Measurements from ENCODE around the gene CLEC16A.

The CLEC16A gene

DNA sequence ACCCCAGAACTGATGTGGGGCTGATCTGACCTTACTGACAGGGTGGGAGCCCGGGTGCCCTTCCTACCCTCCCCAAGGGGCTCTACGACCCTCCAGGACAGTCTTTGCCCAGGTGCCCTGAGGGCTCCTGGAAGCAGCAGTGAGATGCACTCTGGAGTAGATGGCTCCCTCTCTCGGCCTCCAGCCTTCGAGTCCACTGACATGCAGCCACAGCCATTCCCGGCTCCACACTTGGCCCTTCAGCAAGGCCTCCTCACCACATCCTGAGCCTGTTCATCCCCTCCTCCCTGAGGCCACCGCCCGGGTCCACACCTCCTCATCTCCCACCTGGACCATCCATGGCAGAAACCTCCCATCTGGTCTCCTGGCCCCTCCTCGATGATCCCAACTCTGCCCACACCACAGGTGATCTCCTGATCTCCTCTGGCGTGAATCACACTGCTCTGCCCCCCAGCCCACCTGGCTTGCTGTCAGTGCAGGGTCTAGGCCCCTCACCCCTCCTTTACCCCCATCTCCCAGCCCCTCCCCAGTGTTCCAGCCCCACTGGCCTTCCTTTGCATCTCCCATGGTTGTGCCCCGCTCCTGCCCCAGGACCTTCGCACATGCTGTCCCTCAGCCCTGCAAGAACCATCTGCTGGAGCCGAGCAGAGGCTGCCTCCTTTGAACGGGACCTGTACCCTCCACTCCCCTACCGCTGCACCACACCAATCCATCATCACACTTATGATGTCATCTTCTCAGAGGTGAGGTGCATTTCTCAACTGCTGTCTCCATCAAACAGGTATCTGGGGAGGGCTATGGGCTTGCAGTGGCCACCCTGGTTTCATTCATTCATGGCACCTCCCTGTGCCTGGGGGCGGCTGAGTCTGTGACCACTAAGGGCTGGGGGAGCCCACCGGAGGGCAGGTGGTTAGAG is 267.0 kb downstream of the CLEC16A start:
- no peak for TF ChIP-seq TCF12 (IDR thresholded peaks at IDR 0.05; ENCODE audit: low read depth)
- TF ChIP-seq CREB1 (IDR thresholded peaks at IDR 0.05; ENCODE audit: low read depth), result no peak
- TF ChIP-seq, protein P1, sequence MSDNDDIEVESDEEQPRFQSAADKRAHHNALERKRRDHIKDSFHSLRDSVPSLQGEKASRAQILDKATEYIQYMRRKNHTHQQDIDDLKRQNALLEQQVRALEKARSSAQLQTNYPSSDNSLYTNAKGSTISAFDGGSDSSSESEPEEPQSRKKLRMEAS (IDR thresholded peaks at IDR 0.05), result no peak
- no peak for TF ChIP-seq FOXM1 (IDR thresholded peaks at IDR 0.05; ENCODE audit: borderline replicate concordance, low read depth)
- TF ChIP-seq, protein P2, sequence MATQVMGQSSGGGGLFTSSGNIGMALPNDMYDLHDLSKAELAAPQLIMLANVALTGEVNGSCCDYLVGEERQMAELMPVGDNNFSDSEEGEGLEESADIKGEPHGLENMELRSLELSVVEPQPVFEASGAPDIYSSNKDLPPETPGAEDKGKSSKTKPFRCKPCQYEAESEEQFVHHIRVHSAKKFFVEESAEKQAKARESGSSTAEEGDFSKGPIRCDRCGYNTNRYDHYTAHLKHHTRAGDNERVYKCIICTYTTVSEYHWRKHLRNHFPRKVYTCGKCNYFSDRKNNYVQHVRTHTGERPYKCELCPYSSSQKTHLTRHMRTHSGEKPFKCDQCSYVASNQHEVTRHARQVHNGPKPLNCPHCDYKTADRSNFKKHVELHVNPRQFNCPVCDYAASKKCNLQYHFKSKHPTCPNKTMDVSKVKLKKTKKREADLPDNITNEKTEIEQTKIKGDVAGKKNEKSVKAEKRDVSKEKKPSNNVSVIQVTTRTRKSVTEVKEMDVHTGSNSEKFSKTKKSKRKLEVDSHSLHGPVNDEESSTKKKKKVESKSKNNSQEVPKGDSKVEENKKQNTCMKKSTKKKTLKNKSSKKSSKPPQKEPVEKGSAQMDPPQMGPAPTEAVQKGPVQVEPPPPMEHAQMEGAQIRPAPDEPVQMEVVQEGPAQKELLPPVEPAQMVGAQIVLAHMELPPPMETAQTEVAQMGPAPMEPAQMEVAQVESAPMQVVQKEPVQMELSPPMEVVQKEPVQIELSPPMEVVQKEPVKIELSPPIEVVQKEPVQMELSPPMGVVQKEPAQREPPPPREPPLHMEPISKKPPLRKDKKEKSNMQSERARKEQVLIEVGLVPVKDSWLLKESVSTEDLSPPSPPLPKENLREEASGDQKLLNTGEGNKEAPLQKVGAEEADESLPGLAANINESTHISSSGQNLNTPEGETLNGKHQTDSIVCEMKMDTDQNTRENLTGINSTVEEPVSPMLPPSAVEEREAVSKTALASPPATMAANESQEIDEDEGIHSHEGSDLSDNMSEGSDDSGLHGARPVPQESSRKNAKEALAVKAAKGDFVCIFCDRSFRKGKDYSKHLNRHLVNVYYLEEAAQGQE (IDR thresholded peaks at IDR 0.05; ENCODE audit: low read depth), result no peak
- no peak for TF ChIP-seq RAD21 (IDR thresholded peaks at IDR 0.05; ENCODE audit: low read depth)
- TF ChIP-seq TEAD4 (IDR thresholded peaks at IDR 0.05), result no peak
- no peak for TF ChIP-seq CEBPB (IDR thresholded peaks at IDR 0.05)
- no peak for TF ChIP-seq NFIC (IDR thresholded peaks at IDR 0.05)
- TF ChIP-seq TAF1 (IDR thresholded peaks at IDR 0.05; ENCODE audit: low read depth), result no peak
- TF ChIP-seq, protein P3, sequence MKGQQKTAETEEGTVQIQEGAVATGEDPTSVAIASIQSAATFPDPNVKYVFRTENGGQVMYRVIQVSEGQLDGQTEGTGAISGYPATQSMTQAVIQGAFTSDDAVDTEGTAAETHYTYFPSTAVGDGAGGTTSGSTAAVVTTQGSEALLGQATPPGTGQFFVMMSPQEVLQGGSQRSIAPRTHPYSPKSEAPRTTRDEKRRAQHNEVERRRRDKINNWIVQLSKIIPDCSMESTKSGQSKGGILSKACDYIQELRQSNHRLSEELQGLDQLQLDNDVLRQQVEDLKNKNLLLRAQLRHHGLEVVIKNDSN (IDR thresholded peaks at IDR 0.05), result no peak
- TF ChIP-seq YY1 (IDR thresholded peaks at IDR 0.05; ENCODE audit: low read depth), result no peak
- no peak for TF ChIP-seq EP300 (IDR thresholded peaks at IDR 0.05; ENCODE audit: borderline replicate concordance)
- no peak for TF ChIP-seq EGR1 (IDR thresholded peaks at IDR 0.05)
- TF ChIP-seq ZBTB7A (IDR thresholded peaks at IDR 0.05; ENCODE audit: low read depth), result no peak

DNA sequence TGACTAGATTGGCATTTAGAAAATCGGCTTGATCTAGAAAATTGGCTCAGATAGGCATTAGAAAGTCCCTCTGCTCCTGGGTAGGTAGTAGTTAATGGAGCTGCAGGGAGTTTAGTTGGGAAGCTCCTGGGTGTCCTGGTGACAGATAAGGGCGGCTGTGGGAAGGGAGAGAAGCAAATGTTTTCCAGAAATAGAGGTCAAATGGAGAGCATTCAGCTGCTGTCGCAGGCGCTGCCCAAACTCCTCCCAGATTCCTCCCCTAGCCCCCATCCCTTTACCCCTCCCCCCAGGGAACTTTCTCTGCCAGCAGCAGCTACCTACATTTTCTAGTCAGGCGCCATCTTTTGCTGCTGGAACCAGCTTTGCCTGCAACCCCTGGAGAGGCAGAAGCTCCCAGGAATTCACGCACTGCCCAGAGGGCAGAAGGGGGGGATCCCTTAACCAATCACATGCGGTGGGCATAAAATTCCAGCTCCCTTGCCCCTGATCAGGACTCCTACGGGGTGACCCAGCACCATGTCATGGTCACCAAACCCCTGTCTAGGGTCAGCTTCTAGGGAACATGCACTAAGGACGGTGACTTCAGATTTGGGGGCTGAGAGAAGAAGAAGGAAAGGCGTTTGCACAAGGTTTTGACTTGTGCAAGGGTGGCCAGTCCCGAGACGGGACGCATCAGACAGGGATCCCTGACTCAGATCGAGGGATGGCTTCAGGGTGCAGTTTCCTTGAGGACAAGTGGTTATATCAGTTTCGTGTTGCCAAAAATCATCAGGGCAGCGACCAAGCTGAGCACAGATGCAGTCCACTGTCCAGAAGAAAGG is 267.8 kb downstream of the CLEC16A start:
- TF ChIP-seq YY1 (IDR thresholded peaks at IDR 0.05; ENCODE audit: low read depth) (no peak), TEAD4 (IDR thresholded peaks at IDR 0.05) (no peak), CEBPB (IDR thresholded peaks at IDR 0.05) (no peak), CREB1 (IDR thresholded peaks at IDR 0.05; ENCODE audit: low read depth) (no peak), TCF12 (IDR thresholded peaks at IDR 0.05; ENCODE audit: low read depth) (no peak), EP300 (IDR thresholded peaks at IDR 0.05; ENCODE audit: borderline replicate concordance) (no peak)
- TF ChIP-seq, protein P3 (IDR thresholded peaks at IDR 0.05), result no peak

DNA sequence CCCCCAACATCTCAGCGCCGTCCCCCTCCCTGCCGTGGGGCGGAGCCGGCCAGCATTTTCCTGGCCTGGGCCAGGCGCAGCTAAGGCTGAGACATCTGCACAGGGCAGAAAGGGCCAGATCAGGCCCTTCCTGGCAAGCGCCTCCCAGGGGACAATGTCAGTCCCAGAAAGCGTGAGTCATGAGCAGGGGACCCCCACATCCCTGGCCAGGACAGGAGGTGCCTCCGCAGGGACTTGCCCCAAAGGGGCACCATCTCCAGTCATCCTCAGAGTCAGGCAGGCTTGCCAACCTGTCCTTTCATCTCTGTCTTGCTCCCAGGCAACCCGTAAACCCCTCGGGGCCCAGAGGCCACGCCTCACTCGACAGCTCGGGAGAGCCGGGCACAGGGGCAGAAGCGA is 268.4 kb downstream of the CLEC16A start:
- TF ChIP-seq CEBPB (IDR thresholded peaks at IDR 0.05), result no peak
- TF ChIP-seq NFIC (IDR thresholded peaks at IDR 0.05), result no peak
- TF ChIP-seq EGR1 (IDR thresholded peaks at IDR 0.05), result no peak
- TF ChIP-seq YY1 (IDR thresholded peaks at IDR 0.05; ENCODE audit: low read depth), result no peak
- no peak for TF ChIP-seq CREB1 (IDR thresholded peaks at IDR 0.05; ENCODE audit: low read depth)
- no peak for TF ChIP-seq FOXM1 (IDR thresholded peaks at IDR 0.05; ENCODE audit: borderline replicate concordance, low read depth)
- TF ChIP-seq TAF1 (IDR thresholded peaks at IDR 0.05; ENCODE audit: low read depth), result no peak
- TF ChIP-seq TEAD4 (IDR thresholded peaks at IDR 0.05), result no peak

DNA sequence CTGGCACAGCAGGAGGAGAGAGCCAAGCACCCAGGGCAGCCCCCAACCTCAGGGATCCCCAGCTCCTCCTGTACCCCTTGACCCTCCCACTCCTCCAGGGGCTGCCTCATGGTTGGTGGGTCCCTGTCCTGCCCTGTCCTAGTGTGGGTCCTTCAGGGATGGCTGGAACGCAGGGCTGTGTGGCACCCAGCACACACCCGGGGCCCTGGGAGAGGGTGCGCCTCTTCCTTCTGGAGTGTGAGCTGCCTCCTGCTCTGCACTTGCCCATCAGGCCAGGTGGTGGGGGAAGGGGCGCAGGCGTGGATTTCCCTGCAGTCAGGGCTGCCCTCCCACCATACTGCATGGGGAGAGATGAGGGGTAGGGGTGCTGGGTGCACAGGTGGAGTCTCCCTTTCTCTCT is 269.0 kb downstream of the CLEC16A start:
- TF ChIP-seq EP300 (IDR thresholded peaks at IDR 0.05; ENCODE audit: borderline replicate concordance), result no peak
- TF ChIP-seq RAD21 (IDR thresholded peaks at IDR 0.05; ENCODE audit: low read depth), result no peak
- no peak for TF ChIP-seq CEBPB (IDR thresholded peaks at IDR 0.05)
- no peak for TF ChIP-seq FOXM1 (IDR thresholded peaks at IDR 0.05; ENCODE audit: borderline replicate concordance, low read depth)
- TF ChIP-seq YY1 (IDR thresholded peaks at IDR 0.05; ENCODE audit: low read depth), result no peak

DNA sequence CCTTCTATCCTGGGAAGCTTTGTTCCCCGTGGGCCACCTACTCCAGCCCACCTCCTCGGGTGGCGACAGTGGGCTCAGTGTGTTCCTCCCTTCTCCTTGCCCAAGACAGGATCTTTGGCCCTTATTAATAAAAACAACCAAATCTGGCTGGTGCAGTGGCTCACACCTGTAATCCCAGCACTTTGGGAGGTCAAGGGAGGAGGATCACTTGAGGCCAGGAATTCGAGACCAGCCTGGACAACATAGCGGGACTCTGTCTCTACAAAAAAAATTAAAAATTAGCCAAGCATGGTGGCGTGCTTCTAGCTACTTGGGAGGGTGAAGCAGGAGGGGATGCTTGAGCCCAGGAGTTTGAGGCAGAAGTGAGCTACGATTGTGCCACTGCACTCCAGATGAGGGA is 269.4 kb downstream of the CLEC16A start:
- no peak for TF ChIP-seq FOXM1 (IDR thresholded peaks at IDR 0.05; ENCODE audit: borderline replicate concordance, low read depth)
- TF ChIP-seq, protein P2 (IDR thresholded peaks at IDR 0.05; ENCODE audit: low read depth), result no peak
- no peak for TF ChIP-seq CREB1 (IDR thresholded peaks at IDR 0.05; ENCODE audit: low read depth)
- TF ChIP-seq, protein P1 (IDR thresholded peaks at IDR 0.05), result no peak
- TF ChIP-seq ZBTB7A (IDR thresholded peaks at IDR 0.05; ENCODE audit: low read depth), result no peak
- TF ChIP-seq TEAD4 (IDR thresholded peaks at IDR 0.05), result no peak
- TF ChIP-seq RAD21 (IDR thresholded peaks at IDR 0.05; ENCODE audit: low read depth), result no peak
- no peak for TF ChIP-seq NFIC (IDR thresholded peaks at IDR 0.05)
- no peak for TF ChIP-seq EP300 (IDR thresholded peaks at IDR 0.05; ENCODE audit: borderline replicate concordance)
- TF ChIP-seq TAF1 (IDR thresholded peaks at IDR 0.05; ENCODE audit: low read depth), result no peak
- no peak for TF ChIP-seq YY1 (IDR thresholded peaks at IDR 0.05; ENCODE audit: low read depth)
- no peak for TF ChIP-seq EGR1 (IDR thresholded peaks at IDR 0.05)
- TF ChIP-seq, protein P3 (IDR thresholded peaks at IDR 0.05), result no peak
- no peak for TF ChIP-seq CEBPB (IDR thresholded peaks at IDR 0.05)
- no peak for TF ChIP-seq TCF12 (IDR thresholded peaks at IDR 0.05; ENCODE audit: low read depth)
